ENCODE measurements around the gene NLGN1.
"Not testable (repeated sequence)": the region's sequence is repeated elsewhere in the genome, so short reads cannot be mapped to it uniquely, and the experiment has no call there.

NLGN1 gene

DNA sequence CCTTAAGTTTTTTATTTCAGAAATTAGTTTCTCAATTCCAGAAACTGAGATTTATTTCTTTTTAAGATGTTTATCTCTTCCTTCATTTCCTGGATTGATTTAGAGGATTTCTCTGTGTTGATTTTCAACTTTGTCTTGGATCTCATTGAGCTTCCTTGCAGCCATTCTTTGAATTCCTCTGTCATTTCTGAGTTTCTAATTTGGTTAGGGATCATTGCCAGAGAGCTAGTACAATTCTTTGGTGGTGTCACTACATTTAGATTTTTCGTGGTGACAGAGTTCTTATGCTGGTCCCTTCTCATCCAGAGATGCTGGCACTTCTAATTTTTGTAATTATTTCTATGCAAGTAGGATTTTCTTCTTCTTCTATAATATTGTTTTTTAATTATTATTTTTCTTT is 770.5 kb downstream of the NLGN1 start:
- no peak for DNase-seq (ENCODE audit: low read depth in 2 of 2)

DNA sequence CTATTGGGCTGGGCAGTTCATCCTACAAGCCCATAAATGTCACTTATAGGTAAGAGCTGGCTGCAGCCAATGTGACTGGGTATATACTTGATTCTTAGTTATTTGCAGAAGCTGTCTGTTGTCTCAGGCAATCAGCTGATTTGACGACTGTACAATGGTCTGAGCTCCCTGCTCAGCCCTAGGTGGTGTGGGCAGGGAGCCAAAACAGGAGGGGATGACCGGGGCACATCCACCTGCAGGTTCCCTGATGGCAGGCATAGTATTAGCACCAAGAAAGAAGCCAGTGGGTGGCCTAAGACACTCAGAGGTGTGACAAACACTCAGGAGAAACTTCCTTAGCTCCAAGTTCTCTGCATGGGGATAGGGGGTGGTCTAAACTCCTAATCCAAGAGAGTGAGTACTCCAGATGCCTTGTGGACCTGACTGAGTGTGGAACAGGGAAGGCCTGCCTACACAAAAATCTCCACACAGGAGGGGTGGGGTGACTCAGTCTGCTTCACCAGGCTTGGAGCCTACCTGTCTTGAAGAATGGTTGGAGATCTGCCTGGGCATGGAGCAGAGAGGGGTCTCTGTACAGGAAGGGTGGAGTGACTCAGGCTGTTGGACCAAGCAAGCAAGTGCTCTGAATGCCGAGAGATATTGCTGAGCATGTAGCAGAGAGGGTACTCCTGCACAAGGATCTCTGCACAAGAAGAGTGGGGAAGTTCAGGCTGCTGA is 771.2 kb downstream of the NLGN1 start:
- no peak for DNase-seq (ENCODE audit: low read depth in 2 of 2)

DNA sequence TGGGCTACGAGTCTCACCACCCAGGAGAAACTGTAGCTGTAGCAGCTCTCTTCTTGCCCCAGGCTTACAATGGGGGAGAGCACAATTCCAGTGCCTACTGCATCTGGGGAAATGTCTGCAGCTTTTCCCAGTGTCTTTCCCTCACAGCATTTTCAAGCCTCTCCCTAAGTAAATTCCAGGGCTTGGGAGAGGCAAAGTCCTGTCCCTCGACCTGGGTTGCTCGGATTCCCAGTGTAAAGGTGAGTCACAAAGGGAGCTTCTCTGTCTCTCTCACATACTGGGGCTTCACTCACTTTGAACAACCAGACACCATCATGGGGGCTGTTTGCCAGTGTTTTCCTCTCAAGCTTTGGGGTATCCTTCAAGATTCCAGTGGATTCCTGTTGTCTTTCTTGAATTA is 772.2 kb downstream of the NLGN1 start:
- no peak for DNase-seq (ENCODE audit: low read depth in 2 of 2)

DNA sequence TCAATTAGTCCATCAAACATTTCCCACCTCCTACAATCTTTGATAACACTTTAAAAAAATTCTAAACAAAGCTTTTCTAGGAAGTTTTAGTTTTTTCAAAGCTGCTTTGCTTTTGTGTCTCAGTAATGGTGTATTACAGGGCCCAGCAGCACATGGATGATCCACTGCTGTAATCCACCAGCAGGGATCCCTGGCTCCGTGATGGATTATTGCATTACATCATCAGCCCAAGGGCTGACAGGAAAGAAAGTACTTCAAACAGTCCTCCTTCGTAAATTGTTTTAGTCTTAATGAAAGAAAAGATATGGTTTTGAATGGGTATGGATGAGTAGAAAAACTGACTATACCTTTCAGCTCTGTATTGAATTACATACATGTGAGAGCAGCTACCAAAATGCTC is 772.7 kb downstream of the NLGN1 start:
- DNase-seq (ENCODE audit: low read depth in 2 of 2): no peak

DNA sequence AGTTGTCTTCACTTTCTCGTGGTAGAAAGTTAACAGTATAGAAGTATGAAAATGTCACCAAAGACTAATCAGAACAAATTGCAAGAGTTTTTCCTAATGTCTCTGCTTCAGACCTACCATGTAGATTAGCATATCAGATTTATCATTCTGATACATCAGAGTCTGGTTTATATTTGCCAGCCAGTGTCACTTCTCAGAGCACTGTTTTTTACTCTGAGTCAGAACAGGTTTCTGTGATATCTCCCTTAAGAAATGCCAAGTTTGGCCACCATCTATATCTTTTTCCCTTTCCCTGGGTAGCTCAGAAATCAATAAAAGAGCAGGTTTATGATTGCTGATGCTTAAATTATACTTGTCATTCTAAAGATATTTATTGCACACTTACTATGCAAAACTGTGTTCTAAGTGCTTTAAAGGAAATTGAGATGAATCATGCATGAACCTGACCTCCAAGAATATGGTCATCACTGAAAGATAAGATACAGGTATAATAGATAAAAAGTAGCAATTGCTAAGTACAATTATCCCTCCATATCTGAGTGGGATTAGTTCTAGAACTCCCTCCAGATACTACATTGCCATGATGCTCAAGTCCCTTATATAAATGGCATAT is 788.9 kb downstream of the NLGN1 start:
- no peak for DNase-seq (ENCODE audit: low read depth in 2 of 2)

DNA sequence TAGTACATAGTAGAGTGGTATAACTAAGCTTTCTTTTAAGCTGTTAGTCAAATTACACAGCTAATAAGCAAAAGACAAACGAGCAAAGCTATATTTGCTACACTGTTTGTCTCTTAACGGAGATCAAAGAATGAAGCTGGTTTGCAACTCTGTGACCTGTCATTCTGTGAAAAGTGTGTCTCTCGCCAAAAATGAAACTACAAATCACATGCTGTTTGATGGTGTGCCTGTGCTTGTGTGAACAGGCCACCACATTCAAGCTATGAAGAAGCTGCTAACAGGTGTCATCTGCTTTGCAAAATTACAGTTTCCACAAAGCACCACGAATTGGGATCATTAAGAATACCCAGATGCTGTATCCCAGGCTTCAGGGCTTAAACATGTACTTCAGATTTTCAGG is 793.8 kb downstream of the NLGN1 start:
- DNase-seq (ENCODE audit: low read depth in 2 of 2): no peak

DNA sequence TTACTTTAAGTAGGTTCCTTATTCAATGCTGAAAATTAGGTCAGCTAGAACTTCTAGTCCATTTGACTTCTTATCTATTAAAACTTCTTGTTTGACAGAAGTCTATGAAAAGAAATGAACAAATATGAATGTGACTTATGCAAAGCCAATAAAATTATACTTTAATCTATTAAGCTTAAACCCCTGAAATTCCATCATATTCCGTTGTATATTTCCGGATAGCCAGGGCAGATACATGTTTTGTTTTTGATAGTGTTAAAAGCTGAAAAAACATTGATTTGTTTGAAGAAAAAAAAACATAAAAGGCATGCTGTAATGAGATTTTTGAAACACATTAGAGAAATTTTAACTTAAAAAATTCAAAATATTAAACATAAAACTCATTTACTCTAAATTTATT is 794.4 kb downstream of the NLGN1 start:
- no peak for DNase-seq (ENCODE audit: low read depth in 2 of 2)

DNA sequence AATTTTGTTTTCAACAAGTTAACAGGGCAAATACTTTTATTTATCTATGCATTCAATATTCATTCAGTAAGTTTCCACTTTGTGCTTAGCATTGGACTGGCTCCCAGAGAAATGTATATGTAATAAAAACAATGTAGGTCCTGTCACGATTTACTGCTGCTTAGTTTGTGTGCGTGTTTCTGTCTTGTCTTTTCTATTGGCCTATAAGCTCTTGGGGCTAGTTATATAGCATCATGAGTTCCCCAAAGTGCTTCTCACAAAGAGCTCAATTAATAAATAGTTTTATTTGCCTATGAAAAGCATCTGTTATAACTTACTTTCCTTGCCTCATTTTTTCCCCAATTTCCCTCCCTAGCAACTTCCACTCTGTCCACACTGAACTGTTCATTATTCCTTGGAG is 794.9 kb downstream of the NLGN1 start:
- DNase-seq (ENCODE audit: low read depth in 2 of 2): no peak

DNA sequence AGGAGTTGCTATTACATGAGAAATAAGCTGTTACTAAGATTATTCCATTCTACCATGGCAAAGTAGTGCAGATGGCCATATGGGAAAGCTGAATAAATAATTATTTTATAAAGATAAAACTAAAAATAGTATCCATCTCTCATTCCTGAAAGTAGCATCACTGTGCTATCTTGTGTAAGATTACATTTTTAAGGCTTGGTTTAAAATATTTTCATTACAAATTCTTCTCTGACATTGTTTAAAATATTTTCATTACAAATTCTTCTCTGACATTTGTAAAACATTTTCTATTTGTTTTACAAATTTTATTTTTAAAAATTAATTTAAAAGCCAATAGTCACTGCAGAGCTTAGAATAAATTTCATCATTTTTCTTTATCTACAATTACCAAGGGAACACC is 796.1 kb downstream of the NLGN1 start:
- DNase-seq (ENCODE audit: low read depth in 2 of 2): no peak

DNA sequence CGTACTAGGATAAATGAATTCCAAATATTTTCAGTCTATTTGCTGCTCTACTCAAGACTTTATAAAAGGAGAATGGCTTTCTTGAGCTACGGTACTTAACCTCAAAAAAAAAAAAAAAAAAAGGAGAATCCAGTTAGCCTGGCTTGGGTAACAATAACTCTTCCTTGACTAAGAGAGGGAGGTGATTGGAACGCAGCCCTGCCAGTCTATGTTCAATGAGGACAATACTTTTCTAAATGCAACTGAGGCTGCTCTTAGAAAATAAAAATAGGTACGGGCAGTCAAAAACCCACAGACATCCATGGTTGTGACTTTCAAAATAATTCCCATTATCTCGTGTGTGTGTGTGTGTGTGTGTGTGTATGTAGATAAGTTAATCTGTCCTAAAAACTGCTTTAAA is 799.9 kb downstream of the NLGN1 start:
- no peak for DNase-seq (ENCODE audit: low read depth in 2 of 2)

DNA sequence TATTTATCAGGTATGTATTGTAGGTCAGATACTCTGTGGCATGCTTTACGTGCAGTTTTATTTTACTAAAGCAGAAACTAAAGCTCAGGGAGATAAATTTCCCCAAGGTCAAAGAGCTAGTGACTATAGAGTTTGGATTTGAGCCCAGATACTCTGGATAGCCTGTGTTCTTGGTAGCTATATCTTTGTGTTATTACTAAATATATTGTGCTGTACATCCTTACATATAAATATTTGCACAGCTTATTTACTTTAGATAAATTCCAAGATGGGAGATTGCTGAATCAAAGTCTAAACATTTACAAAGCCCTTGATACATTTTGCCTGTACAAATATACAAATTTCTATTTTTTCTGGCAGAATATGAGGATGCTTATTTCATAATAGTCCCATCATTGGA is 800.7 kb downstream of the NLGN1 start:
- no peak for DNase-seq (ENCODE audit: low read depth in 2 of 2)

DNA sequence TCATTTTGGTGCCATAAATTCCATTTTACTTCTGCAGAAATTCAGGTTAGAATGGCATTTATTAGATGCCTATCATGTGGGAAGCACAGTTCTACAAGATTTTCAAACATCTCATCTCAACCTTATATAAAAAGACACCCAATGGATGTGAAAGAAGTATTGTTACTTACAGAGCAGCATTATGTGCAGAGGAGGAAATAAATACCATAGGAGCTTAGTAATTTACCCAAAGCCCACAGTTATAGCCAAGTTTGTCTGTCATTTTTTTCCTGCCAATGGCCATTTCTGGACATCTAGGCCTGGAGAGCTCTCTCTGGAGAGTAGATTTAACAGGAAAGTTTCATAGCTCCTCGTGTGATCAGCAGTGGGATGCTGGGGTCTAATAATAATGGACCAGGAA is 802.2 kb downstream of the NLGN1 start:
- no peak for DNase-seq (ENCODE audit: low read depth in 2 of 2)

DNA sequence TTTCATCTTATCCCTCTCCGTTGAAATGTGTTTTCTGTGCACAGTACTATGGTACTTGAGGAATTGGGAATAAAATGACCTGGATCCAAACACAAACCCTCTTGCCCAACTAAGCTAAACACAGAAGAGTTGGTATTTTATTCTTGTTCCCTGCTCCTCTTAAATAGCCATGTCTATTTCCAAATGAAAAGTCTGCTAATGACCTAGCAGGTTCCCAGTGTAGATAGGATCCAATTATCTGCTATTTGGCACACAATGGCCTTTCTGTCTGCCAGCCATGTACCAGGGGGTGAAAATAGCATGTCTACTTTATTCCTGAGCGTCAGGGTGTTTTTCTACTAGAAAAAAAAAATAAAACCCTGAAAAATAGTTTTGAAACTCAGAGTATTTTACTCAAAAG is 804.6 kb downstream of the NLGN1 start:
- DNase-seq (ENCODE audit: low read depth in 2 of 2): no peak

DNA sequence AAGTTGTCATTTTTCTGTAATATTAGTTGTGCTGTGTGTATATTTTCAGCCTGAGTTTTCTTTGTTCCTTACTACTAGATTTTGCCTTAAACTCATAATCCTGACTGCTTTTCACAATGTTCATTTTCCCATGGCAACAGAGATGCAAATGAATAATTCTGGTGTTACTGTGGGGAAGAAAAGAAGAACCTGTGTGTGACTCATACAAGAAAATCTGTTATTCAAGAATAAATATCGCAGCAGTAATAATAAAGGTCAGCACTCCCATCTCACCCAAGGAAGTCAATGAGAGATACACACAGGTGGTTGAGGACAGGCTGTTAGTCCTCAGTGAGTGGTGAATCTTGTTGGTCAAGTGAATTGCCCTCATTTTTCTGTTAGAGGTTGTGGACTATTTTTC is 805.0 kb downstream of the NLGN1 start:
- no peak for DNase-seq (ENCODE audit: low read depth in 2 of 2)

DNA sequence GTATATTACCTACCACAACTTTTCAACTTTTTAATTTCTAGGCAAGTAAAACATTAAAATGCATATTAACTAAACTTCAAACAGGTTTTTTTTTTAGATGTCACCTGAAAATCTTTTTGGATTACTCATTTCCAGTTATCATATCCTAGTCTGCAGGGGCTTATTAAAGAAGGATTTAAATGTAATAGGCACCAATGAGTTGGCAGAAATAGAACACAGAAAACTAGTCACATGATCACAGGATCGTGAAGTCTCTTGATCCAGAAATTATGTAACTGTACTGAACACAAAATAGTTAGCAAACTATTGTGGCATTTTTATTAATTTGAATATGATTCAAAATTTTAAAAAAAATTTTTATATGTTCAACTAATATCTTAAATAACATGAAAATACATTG is 807.2 kb downstream of the NLGN1 start:
- DNase-seq (ENCODE audit: low read depth in 2 of 2): no peak

DNA sequence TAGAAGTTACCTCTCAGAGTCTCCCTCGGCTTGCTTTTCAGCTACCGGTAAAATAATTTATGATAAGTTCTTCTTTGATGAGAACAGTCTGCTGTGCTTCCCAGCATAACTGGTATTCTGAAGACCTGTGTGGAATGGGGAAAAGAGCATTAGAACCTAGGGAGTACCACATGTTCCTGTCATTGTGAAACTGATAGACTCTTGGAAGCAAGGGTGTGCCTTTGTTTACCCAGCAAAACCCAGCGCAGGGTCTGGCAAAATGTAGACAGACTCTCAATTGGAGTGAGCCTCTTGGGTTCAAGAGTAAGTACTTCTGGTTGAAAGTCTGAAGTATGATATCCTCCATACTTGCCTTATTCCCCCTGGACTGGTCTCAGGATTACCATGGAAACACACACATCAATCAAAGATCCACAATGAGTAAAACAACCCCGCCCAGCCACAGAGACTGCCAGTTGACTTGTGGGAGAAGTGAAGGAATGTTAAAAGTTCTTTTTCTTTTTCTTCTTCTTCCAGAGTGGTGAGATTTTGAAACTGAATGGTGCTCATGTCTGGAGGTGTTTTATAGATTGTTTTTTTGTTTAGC is 809.2 kb downstream of the NLGN1 start:
- DNase-seq (ENCODE audit: low read depth in 2 of 2): no peak

DNA sequence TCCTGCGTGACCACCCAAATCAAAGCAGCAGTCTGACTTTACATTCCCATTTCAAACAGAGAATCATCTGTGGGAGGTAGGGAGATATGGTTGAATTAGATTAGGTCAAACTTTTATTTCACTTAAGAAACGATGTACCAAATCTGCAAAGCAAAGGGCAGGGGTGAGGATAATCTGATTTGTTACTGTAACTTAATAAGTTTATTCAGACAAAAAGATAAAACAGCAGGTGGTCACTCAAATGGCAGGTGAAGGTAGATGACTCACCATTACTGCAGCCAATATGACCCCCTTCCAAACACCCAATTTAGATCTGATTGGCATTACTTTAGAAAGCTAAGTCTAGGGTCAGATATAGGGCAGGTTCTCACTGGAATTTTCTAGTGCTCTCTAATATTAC is 810.6 kb downstream of the NLGN1 start:
- DNase-seq (ENCODE audit: low read depth in 2 of 2): no peak

DNA sequence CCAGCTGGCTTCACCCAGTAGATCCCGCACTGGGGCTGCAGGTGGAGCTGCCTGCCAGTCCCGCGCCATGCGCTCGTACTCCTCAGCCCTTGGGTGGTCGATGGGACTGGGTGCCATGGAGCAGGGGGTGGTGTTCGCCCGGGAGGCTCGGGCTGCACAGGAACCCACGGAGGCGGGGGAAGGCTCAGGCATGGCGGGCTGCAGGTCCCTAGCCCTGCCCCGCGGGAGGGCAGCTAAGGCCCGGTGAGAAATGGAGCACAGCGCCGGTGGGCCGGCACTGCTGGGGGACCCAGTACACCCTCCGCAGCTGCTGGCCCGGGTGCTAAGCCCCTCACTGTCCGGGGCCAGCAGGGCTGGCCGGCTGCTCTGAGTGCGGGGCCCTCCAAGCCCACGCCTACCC is 814.4 kb downstream of the NLGN1 start:
- DNase-seq (ENCODE audit: low read depth in 2 of 2): not testable (repeated sequence)

DNA sequence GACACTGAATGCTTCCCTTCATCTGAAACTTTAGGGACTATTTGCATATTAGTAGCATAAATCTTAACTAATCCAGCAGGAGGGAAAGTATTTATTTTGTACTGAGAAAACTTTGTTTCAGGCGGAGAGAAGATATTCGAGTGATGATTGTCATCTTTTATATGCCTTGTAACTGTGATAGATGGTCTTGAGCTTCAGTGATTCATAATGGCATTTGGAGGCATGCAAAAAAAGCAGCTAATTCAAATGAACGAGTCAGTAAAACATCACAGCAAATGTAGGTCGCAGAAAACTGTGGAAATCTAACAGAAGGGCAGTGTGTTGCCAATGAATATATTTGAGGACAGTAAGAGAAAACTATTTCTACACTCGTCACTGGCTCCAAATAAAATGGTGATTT is 817.9 kb downstream of the NLGN1 start:
- DNase-seq (ENCODE audit: low read depth in 2 of 2): no peak

DNA sequence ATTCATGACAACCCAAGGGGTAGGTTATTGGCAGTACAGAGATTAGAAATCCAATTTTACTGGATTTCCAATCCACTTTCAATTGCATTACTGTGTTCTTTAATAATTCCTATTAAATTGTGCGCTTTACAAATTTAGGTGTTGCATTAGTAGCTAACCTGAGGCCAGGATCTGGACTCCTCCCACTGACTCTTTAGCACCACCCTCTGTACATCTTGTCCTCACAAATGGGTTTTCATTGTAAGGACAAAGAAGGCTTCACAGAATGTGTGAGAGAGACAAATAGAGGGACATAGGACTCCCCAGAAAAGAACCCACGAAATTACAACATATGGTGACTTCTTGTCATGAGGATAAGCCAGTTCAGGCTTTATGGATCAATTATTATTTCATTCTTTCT is 818.5 kb downstream of the NLGN1 start:
- no peak for DNase-seq (ENCODE audit: low read depth in 2 of 2)

DNA sequence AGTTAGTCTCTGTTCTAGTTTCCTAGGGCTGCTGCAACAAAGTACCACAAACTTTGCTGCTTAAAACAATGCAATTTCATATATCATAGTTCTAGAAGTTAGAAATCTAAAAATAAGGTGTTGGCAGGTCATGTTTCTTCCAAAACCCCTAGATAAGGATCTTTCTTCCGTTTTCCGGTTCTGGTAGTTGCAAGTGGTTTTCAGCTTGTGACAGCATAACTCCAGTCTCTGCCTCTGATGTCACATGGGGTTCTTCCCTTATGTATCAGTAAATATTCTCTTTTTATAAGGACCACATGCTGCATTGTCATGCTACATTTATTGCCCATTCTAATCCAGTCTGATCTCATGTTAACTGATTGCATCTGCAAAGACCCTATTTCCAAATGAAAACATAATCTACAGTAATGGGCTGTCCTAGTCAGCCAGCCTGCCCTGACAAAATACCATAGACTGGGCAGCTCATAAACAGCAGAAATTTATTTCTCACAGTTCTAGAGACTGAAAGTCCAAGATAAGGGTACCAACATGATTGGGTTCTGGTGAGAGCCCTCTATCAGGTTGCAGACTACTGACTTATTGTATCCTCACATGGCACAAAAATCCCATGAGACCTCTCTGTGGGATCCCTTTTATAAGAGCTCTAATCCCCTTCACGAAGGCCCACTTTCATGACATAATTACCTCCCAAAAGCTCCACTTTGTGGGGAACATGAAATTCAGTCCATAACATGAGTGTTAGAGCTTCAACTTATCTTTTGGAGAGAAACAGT is 819.6 kb downstream of the NLGN1 start:
- DNase-seq (ENCODE audit: low read depth in 2 of 2): no peak

DNA sequence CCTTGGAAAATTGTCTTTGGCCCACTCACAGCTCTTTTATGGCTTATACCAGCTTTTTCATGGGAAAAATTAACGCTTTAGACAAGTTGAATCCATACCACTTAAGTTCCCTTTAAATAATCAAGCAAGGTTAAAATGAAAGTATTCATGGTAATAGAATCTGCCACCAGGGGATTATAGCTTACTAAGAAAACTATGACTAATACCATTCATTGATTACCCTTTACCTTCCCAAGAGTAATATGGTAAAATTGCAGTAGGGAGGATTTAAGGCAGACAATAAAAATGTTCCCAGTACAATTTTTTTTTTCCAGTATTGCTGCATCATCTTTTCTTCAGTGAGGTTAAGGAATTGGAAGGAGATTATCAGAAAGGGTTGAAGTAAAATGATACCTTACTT is 820.5 kb downstream of the NLGN1 start:
- DNase-seq (ENCODE audit: low read depth in 2 of 2): no peak

DNA sequence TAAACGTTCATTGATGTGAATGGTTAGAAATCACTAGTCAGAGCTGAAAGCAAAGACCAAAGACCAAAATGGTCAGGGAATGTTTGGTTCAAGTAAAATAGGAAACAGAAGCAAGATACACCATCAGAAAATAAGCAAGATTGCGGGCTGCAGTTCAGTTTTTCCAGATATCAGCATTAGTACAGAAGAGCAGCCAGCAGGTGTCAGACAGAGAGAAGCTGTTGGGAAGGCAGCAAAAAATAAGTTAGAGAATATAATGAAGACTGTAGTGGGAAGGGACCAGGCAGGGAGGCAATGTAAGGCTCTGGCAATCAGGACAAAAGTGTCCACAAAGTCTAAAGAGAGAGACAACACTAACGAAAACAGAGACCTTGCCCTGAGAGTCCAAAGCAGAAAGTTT is 822.2 kb downstream of the NLGN1 start:
- DNase-seq (ENCODE audit: low read depth in 2 of 2): no peak

Data from stimulated activated CD8-positive, alpha-beta memory T cell treated with anti-CD3 and anti-CD28 coated beads, Interleukin-7, amount 100 ng/mL, for 4 hours (primary cell).